WTC11 (cell line): ENCODE data around the gene SLC2A9. TPM values are rescaled to one million over a fixed set of nuclear protein-coding genes. Genes with fewer than 3 reads are reported as not detected.

Experiments used
- ATAC-seq: fragments of 200-7000 bp; cut with Tn5 transposase; 2 replicates; pipeline ENCODE4 v1.10.0; 2021; ENCODE audit warnings: mild to moderate bottlenecking, moderate library complexity
- CTCF ChIA-PET: fragments of 300-600 bp; sonication (Branson Sonifier 250); formaldehyde crosslinking; loops from one replicate; lab custom pipeline; 2021; ENCODE audit warnings: antibody characterized with exemption; lab: Charles Lee
- POLR2A ChIA-PET: fragments of 350-600 bp; sonication (Branson Sonifier 250); formaldehyde crosslinking; loops from one replicate; lab custom pipeline; 2021; ENCODE audit warnings: antibody characterized with exemption; lab: Charles Lee
- DNase-seq: peaks from one replicate; pipeline ENCODE4 v3.0.0; 2021; ENCODE audit warnings: low spot score
- H3K27ac Mint-ChIP-seq: 2 replicates; pipeline ENCODE4 v1.8.0; 2021; ENCODE audit warnings: mixed read lengths
- H3K27me3 Mint-ChIP-seq: 2 replicates; pipeline ENCODE4 v1.8.0; 2021; ENCODE audit warnings: low read depth, mild to moderate bottlenecking, moderate library complexity, mixed read lengths
- H3K36me3 Mint-ChIP-seq: 2 replicates; pipeline ENCODE4 v1.8.0; 2021; ENCODE audit warnings: mixed read lengths
- H3K4me1 Mint-ChIP-seq: 2 replicates; pipeline ENCODE4 v1.8.0; 2022; ENCODE audit warnings: mixed read lengths
- H3K4me3 Mint-ChIP-seq: 2 replicates; pipeline ENCODE4 v1.8.0; 2021; ENCODE audit warnings: mild to moderate bottlenecking, moderate library complexity, mixed read lengths
- H3K9me3 Mint-ChIP-seq: 2 replicates; pipeline ENCODE4 v1.8.0; 2021; ENCODE audit warnings: mixed read lengths
- ATF6 ChIP-seq: sonication (generic); formaldehyde crosslinking; IDR thresholded peaks from 2 replicates; pipeline ENCODE4 v1.8.1; 2023; ENCODE audit warnings: mild to moderate bottlenecking, missing genetic modification reagents
- CTCF ChIP-seq: fragments of 200-600 bp; IDR thresholded peaks from 2 replicates; pipeline ENCODE4 v1.8.0; 2022; ENCODE audit warnings: antibody characterized with exemption
- E2F4 ChIP-seq: sonication (generic); formaldehyde crosslinking; IDR thresholded peaks from 2 replicates; pipeline ENCODE4 v1.8.1; 2022; ENCODE audit warnings: low read depth, mild to moderate bottlenecking, moderate library complexity, missing genetic modification reagents, borderline replicate concordance
- EMX1 ChIP-seq: fragments of 250-450 bp; sonication (Bioruptor Pico); IDR thresholded peaks from 2 replicates; pipeline ENCODE4 v1.8.0; 2021; ENCODE audit warnings: mild to moderate bottlenecking
- FOXK1 ChIP-seq: sonication (generic); formaldehyde crosslinking; IDR thresholded peaks from 2 replicates; pipeline ENCODE4 v1.8.0; 2022; ENCODE audit warnings: mild to moderate bottlenecking, moderate library complexity, missing genetic modification reagents
- GRHL2 ChIP-seq: fragments of 250-450 bp; sonication (Bioruptor Pico); IDR thresholded peaks from 2 replicates; pipeline ENCODE4 v1.8.0; 2022; ENCODE audit warnings: mild to moderate bottlenecking, moderate library complexity; ENCODE audit not compliant: insufficient replicate concordance, severe bottlenecking
- HMGA2 ChIP-seq: fragments of 250-450 bp; sonication (Bioruptor Pico); IDR thresholded peaks from 2 replicates; pipeline ENCODE4 v1.4.0; 2021; ENCODE audit warnings: mild to moderate bottlenecking, moderate library complexity
- IRF2 ChIP-seq: sonication (generic); formaldehyde crosslinking; IDR thresholded peaks from 2 replicates; pipeline ENCODE4 v1.8.0; 2022; ENCODE audit warnings: low read depth, missing genetic modification reagents, borderline replicate concordance
- JAZF1 ChIP-seq: fragments of 250-450 bp; sonication (Bioruptor Pico); IDR thresholded peaks from 2 replicates; pipeline ENCODE4 v1.9.0; 2021; ENCODE audit warnings: moderate library complexity, mild to moderate bottlenecking, inconsistent platforms
- JUN ChIP-seq: sonication (generic); formaldehyde crosslinking; IDR thresholded peaks from 2 replicates; pipeline ENCODE4 v1.8.0; 2023; ENCODE audit warnings: mild to moderate bottlenecking, missing genetic modification reagents
- KAT7 ChIP-seq: sonication (generic); formaldehyde crosslinking; IDR thresholded peaks from 2 replicates; pipeline ENCODE4 v1.8.1; 2023; ENCODE audit warnings: missing genetic modification reagents, mild to moderate bottlenecking, borderline replicate concordance
- RELA ChIP-seq: sonication (generic); formaldehyde crosslinking; IDR thresholded peaks from 2 replicates; pipeline ENCODE4 v1.8.1; 2022; ENCODE audit warnings: missing genetic modification reagents, mild to moderate bottlenecking, borderline replicate concordance
- SMAD4 ChIP-seq: sonication (generic); formaldehyde crosslinking; IDR thresholded peaks from 2 replicates; pipeline ENCODE4 v1.8.0; 2022; ENCODE audit warnings: mild to moderate bottlenecking, missing genetic modification reagents
- SOX15 ChIP-seq: fragments of 250-450 bp; sonication (Bioruptor Pico); IDR thresholded peaks from 2 replicates; pipeline ENCODE4 v1.9.0; 2021; ENCODE audit warnings: mild to moderate bottlenecking
- ZNF121 ChIP-seq: sonication (generic); formaldehyde crosslinking; IDR thresholded peaks from 2 replicates; pipeline ENCODE4 v1.8.0; 2023; ENCODE audit warnings: missing genetic modification reagents
- total RNA-seq: library from RNA; stranded (reverse); gene quantifications from 3 replicates; pipeline ENCODE4 v1.2.3, GENCODE V29; 2021
- TF ChIP-seq, protein P1 (sequence below): sonication (generic); formaldehyde crosslinking; IDR thresholded peaks from 2 replicates; pipeline ENCODE4 v1.8.0; 2022; ENCODE audit warnings: mild to moderate bottlenecking, missing genetic modification reagents
- TF ChIP-seq, protein P2 (sequence below): fragments of 250-450 bp; sonication (Bioruptor Pico); conservative IDR thresholded peaks from 2 replicates; pipeline ENCODE4 v1.9.0; 2021; ENCODE audit warnings: mild to moderate bottlenecking
- TF ChIP-seq, protein P3 (sequence below): sonication (generic); formaldehyde crosslinking; IDR thresholded peaks from 2 replicates; pipeline ENCODE4 v1.8.0; 2022; ENCODE audit warnings: mild to moderate bottlenecking, missing genetic modification reagents
- TF ChIP-seq, protein P4 (sequence below): sonication (generic); formaldehyde crosslinking; IDR thresholded peaks from 2 replicates; pipeline ENCODE4 v1.8.1; 2022; ENCODE audit warnings: mild to moderate bottlenecking, missing genetic modification reagents, moderate library complexity, borderline replicate concordance

SLC2A9 gene
- total RNA-seq, 1 experiment from 2014 or later = not detected

DNA sequence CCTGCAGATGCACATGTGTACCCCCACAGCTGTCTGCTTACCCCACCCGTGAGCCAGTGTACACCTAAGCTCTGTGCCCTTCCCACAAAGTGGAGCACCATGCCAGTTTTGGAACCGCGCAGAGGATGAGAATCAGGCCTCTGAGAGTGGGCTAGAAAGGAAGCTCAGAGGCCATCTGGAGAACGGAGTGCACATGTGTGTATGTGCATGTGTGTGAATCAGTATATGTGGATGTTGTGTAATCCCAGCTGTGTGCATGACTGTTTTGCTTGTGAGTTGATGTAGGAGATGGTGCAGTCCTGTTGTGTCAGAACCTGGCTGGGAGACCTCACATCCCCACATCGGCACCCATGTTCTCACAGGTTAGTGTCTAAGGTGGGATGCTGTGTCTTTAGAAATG lies 146.9 kb downstream of the SLC2A9 start:
- Mint-ChIP-seq H3K4me3 (no peak overlapping the region), H3K27me3 (no peaks in the 10 kb centered on the region), H3K36me3 (no peaks in the 10 kb centered on the region), H3K27ac (no peak overlapping the region), H3K4me1 (peaks cover 3% of the 10 kb centered on the region; the same call in 1 of the 2 replicates), H3K9me3 (peaks cover 19% of the 10 kb centered on the region)
- POLR2A ChIA-PET = no interaction called here
- ATAC-seq = no peak
- no peak for DNase-seq
- CTCF ChIA-PET = no interaction called here
- TF ChIP-seq GRHL2 (CRISPR knock-in tag) = no peak
- TF ChIP-seq, protein P1, sequence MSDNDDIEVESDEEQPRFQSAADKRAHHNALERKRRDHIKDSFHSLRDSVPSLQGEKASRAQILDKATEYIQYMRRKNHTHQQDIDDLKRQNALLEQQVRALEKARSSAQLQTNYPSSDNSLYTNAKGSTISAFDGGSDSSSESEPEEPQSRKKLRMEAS (CRISPR knock-in tag) = no peak
- TF ChIP-seq ZNF121 (CRISPR knock-in tag) = no peak

- Mint-ChIP-seq H3K9me3 (peaks cover 21% of the 10 kb centered on the region), H3K36me3 (no peaks in the 10 kb centered on the region), H3K27me3 (peaks cover 2% of the 10 kb centered on the region; the same call in 1 of the 2 replicates), H3K27ac (no peak overlapping the region), H3K4me1 (no peaks in the 10 kb centered on the region; the same call in 1 of the 2 replicates), H3K4me3 (no peak overlapping the region)
- TF ChIP-seq KAT7 (CRISPR knock-in tag) = no peak
- TF ChIP-seq CTCF = no peak
- no peak for TF ChIP-seq E2F4
- TF ChIP-seq SOX15 (CRISPR knock-in tag) = no peak
- TF ChIP-seq EMX1 (CRISPR knock-in tag) = no peak
- no peak for TF ChIP-seq JUN
- no peak for TF ChIP-seq SMAD4 (CRISPR knock-in tag)
- TF ChIP-seq, protein P2, sequence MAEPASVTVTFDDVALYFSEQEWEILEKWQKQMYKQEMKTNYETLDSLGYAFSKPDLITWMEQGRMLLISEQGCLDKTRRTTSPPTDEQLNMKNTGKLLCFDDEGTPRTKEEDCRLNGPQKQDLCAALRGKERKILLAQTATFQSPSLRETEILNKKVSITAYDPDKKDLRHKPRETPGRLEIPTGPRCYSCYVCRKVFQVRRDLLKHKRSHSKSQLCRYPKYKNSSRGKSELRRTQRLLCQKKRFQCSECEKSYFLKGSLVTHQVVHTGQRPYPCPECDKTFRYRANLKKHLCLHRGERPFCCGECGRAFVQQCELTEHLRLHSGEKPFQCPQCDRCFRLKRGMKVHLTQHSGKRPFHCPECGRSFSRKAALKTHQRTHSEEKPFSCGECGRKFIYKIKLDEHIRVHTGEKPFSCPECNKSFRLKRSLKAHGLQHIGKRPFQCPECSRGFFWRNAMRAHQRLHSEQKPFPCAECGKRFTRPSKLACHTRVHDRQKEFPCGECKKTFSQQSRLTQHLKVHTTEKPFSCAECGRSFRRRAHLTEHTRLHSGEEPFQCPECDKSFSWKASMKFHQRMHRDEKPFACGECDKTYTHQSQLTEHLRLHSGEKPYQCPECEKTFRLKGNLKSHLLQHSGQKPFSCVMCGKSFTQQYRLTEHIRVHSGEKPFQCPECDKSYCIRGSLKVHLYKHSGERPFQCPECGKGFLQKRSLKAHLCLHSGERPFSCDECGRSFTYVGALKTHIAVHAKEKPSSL (CRISPR knock-in tag) = no peak
- TF ChIP-seq JAZF1 (CRISPR knock-in tag) = no peak
- TF ChIP-seq, protein P3, sequence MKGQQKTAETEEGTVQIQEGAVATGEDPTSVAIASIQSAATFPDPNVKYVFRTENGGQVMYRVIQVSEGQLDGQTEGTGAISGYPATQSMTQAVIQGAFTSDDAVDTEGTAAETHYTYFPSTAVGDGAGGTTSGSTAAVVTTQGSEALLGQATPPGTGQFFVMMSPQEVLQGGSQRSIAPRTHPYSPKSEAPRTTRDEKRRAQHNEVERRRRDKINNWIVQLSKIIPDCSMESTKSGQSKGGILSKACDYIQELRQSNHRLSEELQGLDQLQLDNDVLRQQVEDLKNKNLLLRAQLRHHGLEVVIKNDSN (CRISPR knock-in tag) = no peak
- TF ChIP-seq ATF6 (CRISPR knock-in tag) = no peak
- no peak for TF ChIP-seq RELA (CRISPR knock-in tag)
- TF ChIP-seq FOXK1 (CRISPR knock-in tag) = no peak
- TF ChIP-seq IRF2 (CRISPR knock-in tag) = no peak
- TF ChIP-seq HMGA2 (CRISPR knock-in tag) = no peak
- TF ChIP-seq, protein P4, sequence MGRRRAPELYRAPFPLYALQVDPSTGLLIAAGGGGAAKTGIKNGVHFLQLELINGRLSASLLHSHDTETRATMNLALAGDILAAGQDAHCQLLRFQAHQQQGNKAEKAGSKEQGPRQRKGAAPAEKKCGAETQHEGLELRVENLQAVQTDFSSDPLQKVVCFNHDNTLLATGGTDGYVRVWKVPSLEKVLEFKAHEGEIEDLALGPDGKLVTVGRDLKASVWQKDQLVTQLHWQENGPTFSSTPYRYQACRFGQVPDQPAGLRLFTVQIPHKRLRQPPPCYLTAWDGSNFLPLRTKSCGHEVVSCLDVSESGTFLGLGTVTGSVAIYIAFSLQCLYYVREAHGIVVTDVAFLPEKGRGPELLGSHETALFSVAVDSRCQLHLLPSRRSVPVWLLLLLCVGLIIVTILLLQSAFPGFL (CRISPR knock-in tag) = no peak
- DNase-seq = no peak
- ChIA-PET POLR2A (no interaction called here), CTCF (interaction anchor here (1.1 kb wide), 1 partner anchor 13 kb away, joined by 3 read pairs; no protein-coding TSS in a partner anchor)
- ATAC-seq = no peak
Observed at GRCh38 chr4:9870165-9870790, 151.0 kb downstream of the SLC2A9 start.
